Endothelial cell of umbilical vein (primary cell): ENCODE data around the gene SUGP2.

Experiments used
- EZH2 ChIP-seq: IDR thresholded peaks from 2 replicates; pipeline ENCODE4 v1.6.1; 2012; ENCODE audit warnings: borderline replicate concordance, low read depth, mild to moderate bottlenecking, moderate library complexity, low read length, inconsistent platforms; ENCODE audit not compliant: severe bottlenecking
- JUN ChIP-seq: IDR thresholded peaks from 2 replicates; pipeline ENCODE4 v1.6.1; 2011; ENCODE audit warnings: borderline replicate concordance, low read depth; ENCODE audit not compliant: insufficient read length, insufficient read depth
- TF ChIP-seq, protein P1 (sequence below), 2 donors: IDR thresholded peaks; 1 replicate in 1 of 2; 2 replicates in 1 of 2; pipeline ENCODE4 v1.5.1; 2011; ENCODE audit warnings: low read length in 2 of 2, mild to moderate bottlenecking in 2 of 2, moderate library complexity in 2 of 2, control low read depth in 1 of 2, inconsistent platforms in 1 of 2, low read depth in 1 of 2; ENCODE audit not compliant: insufficient read depth in 1 of 2; ENCODE audit errors: extremely low read depth in 1 of 2

DNA sequence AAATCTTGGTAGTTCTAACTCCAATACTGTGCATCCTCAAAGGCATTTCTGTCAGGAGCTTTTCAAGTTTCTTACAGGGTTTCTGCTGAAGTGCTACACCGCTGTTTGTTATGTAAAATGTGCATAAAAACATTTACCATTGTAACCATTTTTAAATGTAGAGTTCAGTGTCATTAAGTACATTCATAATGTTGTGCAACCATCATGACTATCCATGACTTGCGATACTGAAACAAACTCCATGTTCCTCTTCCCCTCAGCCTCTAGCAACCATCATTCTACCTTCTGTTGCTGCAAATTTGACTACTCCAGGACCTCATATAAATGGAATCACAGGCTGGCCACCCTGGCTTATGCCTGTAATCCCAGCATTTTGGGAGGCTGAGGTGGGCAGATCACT is 16.1 kb upstream of the SUGP2 start:
- TF ChIP-seq, protein P1, sequence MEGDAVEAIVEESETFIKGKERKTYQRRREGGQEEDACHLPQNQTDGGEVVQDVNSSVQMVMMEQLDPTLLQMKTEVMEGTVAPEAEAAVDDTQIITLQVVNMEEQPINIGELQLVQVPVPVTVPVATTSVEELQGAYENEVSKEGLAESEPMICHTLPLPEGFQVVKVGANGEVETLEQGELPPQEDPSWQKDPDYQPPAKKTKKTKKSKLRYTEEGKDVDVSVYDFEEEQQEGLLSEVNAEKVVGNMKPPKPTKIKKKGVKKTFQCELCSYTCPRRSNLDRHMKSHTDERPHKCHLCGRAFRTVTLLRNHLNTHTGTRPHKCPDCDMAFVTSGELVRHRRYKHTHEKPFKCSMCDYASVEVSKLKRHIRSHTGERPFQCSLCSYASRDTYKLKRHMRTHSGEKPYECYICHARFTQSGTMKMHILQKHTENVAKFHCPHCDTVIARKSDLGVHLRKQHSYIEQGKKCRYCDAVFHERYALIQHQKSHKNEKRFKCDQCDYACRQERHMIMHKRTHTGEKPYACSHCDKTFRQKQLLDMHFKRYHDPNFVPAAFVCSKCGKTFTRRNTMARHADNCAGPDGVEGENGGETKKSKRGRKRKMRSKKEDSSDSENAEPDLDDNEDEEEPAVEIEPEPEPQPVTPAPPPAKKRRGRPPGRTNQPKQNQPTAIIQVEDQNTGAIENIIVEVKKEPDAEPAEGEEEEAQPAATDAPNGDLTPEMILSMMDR (IDR thresholded peaks at IDR 0.05; ENCODE audit: extremely low read depth in 1 of 2, insufficient read depth in 1 of 2, low read depth in 1 of 2, low read length in 2 of 2) = no peak
- TF ChIP-seq EZH2 (no peak), JUN (no peak)
